Fibroblast of peridontal ligament (primary cell): ENCODE measurements around the gene GABRA4.

Experiments used
- DNase-seq: peaks from one replicate; pipeline ENCODE4 v3.0.0-alpha.2; 2010; ENCODE audit errors: extremely low read depth

The GABRA4 gene

DNA sequence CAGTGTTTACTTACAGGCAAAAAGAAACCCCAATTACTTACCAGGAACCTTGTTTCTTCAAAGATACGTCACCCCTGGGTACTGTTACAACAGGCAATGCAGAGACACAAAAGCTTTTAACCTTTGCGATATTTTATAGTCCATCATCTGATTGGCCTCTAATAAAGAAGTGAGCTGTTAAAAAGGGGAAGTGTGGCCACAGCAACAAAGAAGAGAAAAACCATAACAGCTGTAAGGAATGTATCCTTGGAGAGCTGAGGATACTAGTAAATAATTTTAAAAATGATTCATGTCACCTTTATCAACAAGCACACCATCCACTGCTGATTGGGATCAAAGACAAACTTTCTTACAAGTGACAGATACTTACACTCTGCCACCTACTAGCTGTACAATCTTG is 14.1 kb downstream of the GABRA4 start:
- no peak for DNase-seq

GRCh38 chr4:46977245-46977644 is 16.1 kb downstream of the GABRA4 start:
- DNase-seq: no peak

- peak; percentile 22 for DNase-seq
Observed at GRCh38 chr4:46975812-46976553, 17.4 kb downstream of the GABRA4 start.

DNA sequence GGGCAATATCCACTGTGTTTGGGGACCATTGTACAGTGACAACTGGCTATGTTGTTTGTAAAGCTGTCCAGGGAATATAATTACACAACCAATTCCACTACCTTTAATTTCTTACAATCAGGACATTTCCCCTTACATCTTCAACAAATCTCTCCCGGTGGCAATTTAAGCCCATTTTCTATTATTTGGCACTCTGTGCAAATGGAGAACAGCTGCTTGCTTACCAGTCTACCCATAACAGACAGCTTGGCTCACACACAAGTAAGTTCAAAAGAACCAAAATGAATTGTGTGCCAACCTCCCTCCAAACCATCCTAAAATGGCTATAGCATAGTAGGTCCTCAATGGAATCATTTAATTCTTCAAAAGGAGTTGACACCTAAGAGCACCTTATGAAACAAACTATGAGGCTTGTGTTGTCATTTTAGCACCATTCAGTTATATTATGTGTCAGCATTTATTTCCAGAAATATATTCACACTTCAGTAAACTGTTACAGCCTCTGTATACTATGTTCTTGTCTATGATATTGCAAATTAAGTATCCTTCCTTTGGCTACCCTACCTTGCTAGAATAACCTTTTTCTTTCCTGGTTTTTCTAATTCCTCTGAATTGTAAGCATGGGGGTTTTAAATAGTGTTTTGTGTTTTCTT is 18.4 kb downstream of the GABRA4 start:
- no peak for DNase-seq

GRCh38 chr4:46968847-46969246 is 24.5 kb downstream of the GABRA4 start:
- no peak for DNase-seq

GRCh38 chr4:46967631-46968030 is 25.8 kb downstream of the GABRA4 start:
- DNase-seq: no peak

DNA sequence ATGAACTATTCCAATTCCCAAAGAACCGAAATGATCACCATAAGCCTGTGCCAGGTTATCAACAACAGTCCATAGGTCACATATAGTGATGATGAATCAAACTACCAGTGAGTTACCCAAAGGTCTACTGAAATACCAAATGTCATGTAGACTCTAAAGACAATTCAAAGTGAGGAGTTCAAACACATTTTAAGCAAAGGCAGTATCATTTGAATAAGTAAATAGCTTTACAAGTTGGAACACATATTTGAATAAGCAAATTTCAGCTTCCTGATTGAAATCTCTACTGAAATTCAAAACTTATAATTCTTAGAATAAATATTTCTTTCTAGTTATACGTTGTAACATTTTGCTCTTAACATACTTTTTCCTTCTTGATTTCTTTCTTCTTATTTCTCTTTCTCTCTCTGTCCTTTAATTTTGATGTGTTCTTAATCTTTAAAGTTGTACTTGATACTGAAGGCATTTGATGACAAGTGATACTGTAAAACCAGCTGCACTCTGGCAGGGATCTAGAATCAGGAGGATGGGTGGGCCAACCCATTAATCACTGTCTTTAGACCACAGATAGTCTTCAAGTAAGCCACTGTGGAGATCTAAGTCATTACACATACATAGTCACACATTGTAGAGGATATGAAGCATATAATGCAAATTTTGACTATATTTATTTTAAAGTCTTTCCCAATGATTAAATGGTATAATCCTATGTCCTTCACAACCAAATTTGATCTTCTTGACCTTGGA is 34.5 kb downstream of the GABRA4 start:
- DNase-seq: no peak

DNA sequence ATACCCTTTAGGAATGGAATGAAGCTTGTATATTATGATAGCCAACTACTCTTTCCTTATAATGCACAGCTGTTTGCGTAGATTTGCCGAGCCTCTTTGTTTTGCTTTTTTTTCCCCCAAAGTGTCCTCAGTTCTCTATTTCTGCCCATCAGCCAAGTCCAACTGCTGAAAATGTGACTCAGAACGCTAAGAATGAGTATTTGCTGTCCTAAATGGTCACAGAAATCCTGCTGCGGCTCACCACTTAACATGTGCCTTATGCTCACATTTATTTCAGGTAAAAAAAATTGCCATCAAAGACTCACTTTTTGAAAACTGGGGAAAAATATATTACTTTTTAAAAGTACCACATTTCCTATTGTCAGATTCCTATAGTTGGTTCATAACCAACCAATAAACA is 36.9 kb downstream of the GABRA4 start:
- DNase-seq: peak; percentile 16

- no peak for DNase-seq
Observed at GRCh38 chr4:46955601-46956000, 37.8 kb downstream of the GABRA4 start.

DNA sequence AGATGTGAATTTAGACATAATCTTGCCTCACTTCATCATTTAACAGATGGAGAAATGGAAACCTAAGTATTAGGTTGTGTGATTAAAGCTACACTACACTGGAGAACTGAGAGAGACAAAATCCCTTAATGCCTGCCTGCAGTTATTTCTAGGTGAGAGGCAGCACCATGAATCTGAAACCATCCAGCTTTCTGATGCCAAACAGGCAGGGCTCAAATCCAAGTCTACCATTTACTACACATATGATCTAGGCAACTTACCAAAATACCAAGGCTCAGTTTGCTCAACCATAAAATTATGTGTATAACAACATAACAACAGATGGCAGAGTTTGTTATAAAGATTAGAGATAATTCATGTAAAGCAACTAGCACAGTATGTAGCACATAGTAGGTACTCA is 38.7 kb downstream of the GABRA4 start:
- DNase-seq: peak; percentile 16

DNA sequence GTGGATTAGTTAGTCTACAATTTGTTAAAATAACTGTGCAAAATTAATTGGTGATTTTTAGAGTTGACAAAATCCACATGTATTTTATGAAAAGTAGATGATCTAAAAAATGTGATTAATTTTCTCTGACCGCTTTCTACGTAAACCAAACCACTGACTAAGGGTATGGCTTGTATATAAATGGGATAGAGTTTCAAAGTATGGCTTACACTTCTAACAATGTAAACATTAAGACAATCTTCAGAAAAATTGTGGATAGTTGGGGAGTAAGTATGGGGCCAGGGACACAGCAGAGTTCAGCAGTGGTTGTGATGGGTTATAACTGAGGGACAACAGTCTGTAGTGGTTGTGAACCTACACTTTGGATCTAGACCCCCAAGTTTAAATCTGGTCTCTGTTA is 39.8 kb downstream of the GABRA4 start:
- DNase-seq: no peak

DNA sequence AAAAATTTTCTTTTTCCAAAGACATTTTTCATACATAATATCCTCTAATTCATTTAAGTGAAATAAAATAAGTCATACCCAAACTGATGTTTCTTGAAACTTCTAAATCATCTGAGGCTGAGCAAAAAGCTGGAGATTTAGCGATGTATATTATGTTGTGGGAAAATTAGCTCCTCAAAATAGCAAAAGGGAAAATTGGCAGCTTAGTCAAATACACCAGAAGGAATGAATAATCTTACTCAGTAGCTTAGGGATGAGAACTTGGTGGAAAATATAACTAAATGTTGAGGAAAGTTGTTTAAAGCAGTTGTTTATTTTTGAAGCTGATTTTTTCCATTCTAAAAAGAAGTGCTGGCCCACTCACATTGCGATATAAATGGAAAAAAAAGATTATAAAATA is 40.9 kb downstream of the GABRA4 start:
- peak; percentile 19 for DNase-seq

- DNase-seq: no peak
Observed at GRCh38 chr4:46950826-46951225, 42.6 kb downstream of the GABRA4 start.

DNA sequence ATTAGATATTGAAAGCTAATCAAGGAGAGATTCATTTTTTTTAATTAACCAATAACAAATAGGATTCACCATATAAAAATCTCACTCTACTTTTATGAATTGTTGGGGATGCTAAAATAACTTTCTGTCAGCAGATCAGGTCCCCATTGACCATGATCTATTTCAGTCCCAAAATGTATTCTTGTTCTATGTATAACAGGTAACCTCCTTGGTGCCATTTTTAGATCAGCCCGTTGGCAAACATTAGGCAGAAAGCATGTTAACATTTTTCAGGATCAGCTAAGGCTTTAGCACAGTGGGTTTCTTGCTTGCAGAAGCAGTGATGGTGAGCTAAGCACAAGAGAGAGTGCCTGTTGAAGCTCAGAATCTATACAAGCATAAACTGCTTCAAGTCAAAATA is 43.6 kb downstream of the GABRA4 start:
- no peak for DNase-seq

- DNase-seq: peak; percentile 17
Observed at GRCh38 chr4:46947541-46947940, 45.8 kb downstream of the GABRA4 start.

- DNase-seq: peak; percentile 69
Observed at GRCh38 chr4:46946919-46947536, 46.4 kb downstream of the GABRA4 start.

DNA sequence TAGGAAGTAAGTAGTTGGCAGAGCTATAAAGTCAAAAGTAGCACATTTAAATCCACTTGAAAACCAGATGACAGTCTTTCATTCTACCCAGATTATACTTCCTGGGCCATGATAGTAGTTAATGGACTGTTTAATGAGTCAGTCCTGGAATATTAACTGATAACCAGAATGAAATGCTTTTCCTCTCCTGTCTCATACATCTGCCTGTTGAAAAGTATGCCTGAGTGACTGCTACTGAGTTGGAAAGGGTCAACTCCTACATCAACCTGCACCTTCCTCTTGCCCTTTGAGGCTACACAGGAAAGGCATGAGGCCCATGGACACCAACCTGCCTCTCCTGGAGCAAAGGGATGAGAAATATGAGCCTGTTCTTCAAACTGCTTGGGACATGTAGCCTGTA is 48.3 kb downstream of the GABRA4 start:
- no peak for DNase-seq

GRCh38 chr4:46944345-46944744 is 49.0 kb downstream of the GABRA4 start:
- DNase-seq: no peak

DNA sequence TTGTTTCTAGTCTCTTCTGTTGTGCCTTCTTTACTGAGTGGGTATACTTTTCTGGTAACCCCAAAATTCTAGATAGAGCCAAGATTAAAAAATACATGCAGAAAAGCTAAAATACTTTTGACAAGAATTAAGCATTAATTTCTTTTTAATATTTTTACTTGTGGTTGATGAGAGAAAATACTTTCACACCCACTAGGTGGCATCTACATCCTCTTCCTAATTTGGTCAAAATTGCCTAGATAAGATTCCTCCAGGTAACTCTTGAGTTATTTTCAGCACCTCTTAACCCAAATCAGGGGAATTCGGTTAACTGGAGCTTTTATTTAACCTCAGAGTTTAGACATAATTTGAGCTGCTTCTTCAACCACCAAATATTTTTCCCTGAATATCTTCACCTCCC is 55.9 kb downstream of the GABRA4 start:
- peak; percentile 27 for DNase-seq

GRCh38 chr4:46934726-46935125 is 58.7 kb downstream of the GABRA4 start:
- no peak for DNase-seq

DNA sequence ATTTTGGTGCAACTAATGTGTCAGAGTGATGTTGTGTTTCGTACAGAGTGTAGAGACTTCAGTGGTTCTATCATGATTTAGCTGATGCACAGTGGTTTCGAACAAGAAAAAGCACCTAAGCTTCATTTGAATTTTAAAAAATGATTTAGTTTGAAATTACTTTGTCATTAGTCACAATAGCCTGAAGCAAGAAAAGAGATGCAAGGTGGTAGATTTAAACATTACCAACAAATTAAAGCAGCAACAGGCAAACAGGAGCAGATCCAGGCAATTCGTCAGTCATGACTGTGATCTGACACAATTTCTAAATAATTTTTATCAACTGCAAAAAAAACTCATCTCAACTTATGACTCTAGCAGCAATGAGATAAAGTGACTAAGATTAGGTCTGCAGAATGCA is 59.7 kb downstream of the GABRA4 start:
- DNase-seq: no peak

GRCh38 chr4:46931981-46932380 is 61.4 kb downstream of the GABRA4 start:
- peak; percentile 73 for DNase-seq
